Neural progenitor cell (in vitro differentiated cells): Measurements from ENCODE around the gene CPM. TPM values are rescaled to one million over a fixed set of nuclear protein-coding genes. Genes with fewer than 3 reads are reported as not detected.
"Not testable (repeated sequence)": the region's sequence is repeated elsewhere in the genome, so short reads cannot be mapped to it uniquely, and the experiment has no call there.

Source experiments
- DNase-seq: peaks from one replicate; pipeline ENCODE4 v3.0.0-alpha.2; 2016; ENCODE audit warnings: low spot score
- H2AFZ ChIP-seq: fragments of 200-600 bp; sonication (generic); replicated peaks from 2 replicates; pipeline ENCODE4 v1.6.1; 2016; ENCODE audit warnings: antibody characterized with exemption
- H3F3A ChIP-seq: fragments of 200-600 bp; sonication (generic); 2 replicates; pipeline ENCODE4 v1.6.1; 2016; ENCODE audit warnings: antibody characterized with exemption, low read depth
- H3K27ac ChIP-seq: fragments of 200-600 bp; sonication (generic); 2 replicates; pipeline ENCODE4 v1.5.1; 2016; ENCODE audit warnings: mild to moderate bottlenecking
- H3K27me3 ChIP-seq: fragments of 200-600 bp; sonication (generic); 2 replicates; pipeline ENCODE4 v1.6.1; 2016; ENCODE audit warnings: mild to moderate bottlenecking, moderate library complexity
- H3K36me3 ChIP-seq: fragments of 200-600 bp; sonication (generic); 2 replicates; pipeline ENCODE4 v1.5.1; 2016
- H3K4me1 ChIP-seq: fragments of 200-600 bp; sonication (generic); 2 replicates; pipeline ENCODE4 v1.6.1; 2016; ENCODE audit warnings: mixed run types
- H3K4me2 ChIP-seq: fragments of 200-600 bp; sonication (generic); 2 replicates; pipeline ENCODE4 v1.6.1; 2016
- H3K4me3 ChIP-seq: fragments of 200-600 bp; sonication (generic); 2 replicates; pipeline ENCODE4 v1.5.1; 2016
- H3K79me2 ChIP-seq: fragments of 200-600 bp; sonication (generic); 2 replicates; pipeline ENCODE4 v1.6.1; 2016; ENCODE audit warnings: low read depth
- H3K9ac ChIP-seq: fragments of 200-600 bp; sonication (generic); 2 replicates; pipeline ENCODE4 v1.6.1; 2016
- H3K9me3 ChIP-seq: fragments of 200-600 bp; sonication (generic); 2 replicates; pipeline ENCODE4 v1.5.1; 2016; ENCODE audit warnings: low read depth
- H4K20me1 ChIP-seq: fragments of 200-600 bp; sonication (generic); 2 replicates; pipeline ENCODE4 v1.6.1; 2016; ENCODE audit warnings: low read depth
- H3K27ac Mint-ChIP-seq: 3 replicates; pipeline ENCODE4 v1.8.0; 2021; ENCODE audit warnings: mixed read lengths
- H3K27me3 Mint-ChIP-seq: 2 replicates; pipeline ENCODE4 v1.8.0; 2022; ENCODE audit warnings: low read depth, mild to moderate bottlenecking, inconsistent platforms, moderate library complexity, mixed read lengths; ENCODE audit not compliant: insufficient read depth
- H3K36me3 Mint-ChIP-seq: 3 replicates; pipeline ENCODE4 v1.8.0; 2021; ENCODE audit warnings: mixed read lengths
- H3K4me1 Mint-ChIP-seq: 3 replicates; pipeline ENCODE4 v1.8.0; 2021; ENCODE audit warnings: mixed read lengths
- H3K4me3 Mint-ChIP-seq: 3 replicates; pipeline ENCODE4 v1.8.0; 2021; ENCODE audit warnings: mild to moderate bottlenecking, moderate library complexity, mixed read lengths
- H3K9me3 Mint-ChIP-seq: 3 replicates; pipeline ENCODE4 v1.8.0; 2020; ENCODE audit warnings: mixed read lengths
- CTCF ChIP-seq: fragments of 200-600 bp; sonication (generic); IDR thresholded peaks from 2 replicates; pipeline ENCODE4 v1.5.1; 2017; ENCODE audit warnings: antibody characterized with exemption, mild to moderate bottlenecking
- EZH2 ChIP-seq: fragments of 200-600 bp; sonication (generic); IDR thresholded peaks from 2 replicates; pipeline ENCODE4 v1.6.1; 2017; ENCODE audit warnings: antibody characterized with exemption, mild to moderate bottlenecking, moderate library complexity
- EZH2phosphoT487 ChIP-seq: fragments of 200-600 bp; sonication (generic); IDR thresholded peaks from 2 replicates; pipeline ENCODE4 v1.6.1; 2017; ENCODE audit warnings: antibody characterized with exemption
- total RNA-seq: library from RNA; depleted of rRNA; stranded (reverse); fragments of >200 nt; gene quantifications from 2 replicates; pipeline ENCODE4 v1.2.3, GENCODE V29; 2015; ENCODE audit warnings: low replicate concordance

The CPM gene
- total RNA-seq, 1 donor from 2014 or later: 0.02 TPM

- peaks cover 18% of the 10 kb centered on the region for H3F3A ChIP-seq
- H3K27me3 Mint-ChIP-seq: peaks cover 2% of the 10 kb centered on the region
- no peak overlapping the region for H2AFZ ChIP-seq
- H3K4me1 ChIP-seq: no peaks in the 10 kb centered on the region
- H3K79me2 ChIP-seq: peaks cover 11% of the 10 kb centered on the region
- H3K27ac Mint-ChIP-seq: no peak overlapping the region
- no peak overlapping the region for H3K4me3 Mint-ChIP-seq
- no peaks in the 10 kb centered on the region for H3K27me3 ChIP-seq
- H3K27ac ChIP-seq: no peak overlapping the region
- H3K36me3 Mint-ChIP-seq: peaks cover 34% of the 10 kb centered on the region
- no peaks in the 10 kb centered on the region for H4K20me1 ChIP-seq
- DNase-seq: no peak
- H3K4me1 Mint-ChIP-seq: no peaks in the 10 kb centered on the region
- H3K9me3 Mint-ChIP-seq: no peaks in the 10 kb centered on the region
- H3K9me3 ChIP-seq: no peaks in the 10 kb centered on the region
- no peak overlapping the region for H3K4me3 ChIP-seq
- H3K9ac ChIP-seq: no peak overlapping the region
- H3K36me3 ChIP-seq: peaks cover 12% of the 10 kb centered on the region
- H3K4me2 ChIP-seq: no peak overlapping the region
- no peak for TF ChIP-seq CTCF
- no peak for TF ChIP-seq EZH2
- no peak for TF ChIP-seq EZH2phosphoT487
Measured at GRCh38 chr12:68824131-68824530, 108.8 kb downstream of the CPM start.

GRCh38 chr12:68823696-68824095 is 109.3 kb downstream of the CPM start:
- H3K4me3 ChIP-seq: no peak overlapping the region
- H3K9ac ChIP-seq: no peak overlapping the region
- DNase-seq: no peak
- Mint-ChIP-seq H3K4me3 (no peak overlapping the region), H3K27ac (no peak overlapping the region), H3K4me1 (no peaks in the 10 kb centered on the region), H3K9me3 (no peaks in the 10 kb centered on the region), H3K36me3 (peaks cover 36% of the 10 kb centered on the region), H3K27me3 (peaks cover 2% of the 10 kb centered on the region)
- H3K27me3 ChIP-seq: no peaks in the 10 kb centered on the region
- H3K9me3 ChIP-seq: no peaks in the 10 kb centered on the region
- no peak for TF ChIP-seq CTCF
- TF ChIP-seq EZH2: no peak
- no peak for TF ChIP-seq EZH2phosphoT487
- H3K4me1 ChIP-seq: no peaks in the 10 kb centered on the region
- H3K27ac ChIP-seq: no peak overlapping the region
- peaks cover 16% of the 10 kb centered on the region for H3K79me2 ChIP-seq
- no peak overlapping the region for H3K4me2 ChIP-seq
- peaks cover 12% of the 10 kb centered on the region for H3K36me3 ChIP-seq
- peaks cover 14% of the 10 kb centered on the region for H3F3A ChIP-seq
- H2AFZ ChIP-seq: no peak overlapping the region
- H4K20me1 ChIP-seq: no peaks in the 10 kb centered on the region

- TF ChIP-seq CTCF: no peak
- H3K4me1 Mint-ChIP-seq: no peaks in the 10 kb centered on the region
- H3K36me3 ChIP-seq: peaks cover 16% of the 10 kb centered on the region
- no peak for DNase-seq
- peaks cover 29% of the 10 kb centered on the region for H3K79me2 ChIP-seq
- no peak overlapping the region for H3K4me3 ChIP-seq
- H3K4me1 ChIP-seq: no peaks in the 10 kb centered on the region
- no peak overlapping the region for H3K4me3 Mint-ChIP-seq
- no peak overlapping the region for H2AFZ ChIP-seq
- no peak overlapping the region for H3K9ac ChIP-seq
- H3K27me3 Mint-ChIP-seq: peaks cover 2% of the 10 kb centered on the region
- no peaks in the 10 kb centered on the region for H4K20me1 ChIP-seq
- no peak overlapping the region for H3K27ac ChIP-seq
- no peaks in the 10 kb centered on the region for H3K9me3 ChIP-seq
- H3F3A ChIP-seq: no peaks in the 10 kb centered on the region
- no peaks in the 10 kb centered on the region for H3K9me3 Mint-ChIP-seq
- H3K27ac Mint-ChIP-seq: no peak overlapping the region
- no peaks in the 10 kb centered on the region for H3K27me3 ChIP-seq
- no peak overlapping the region for H3K4me2 ChIP-seq
- peaks cover 33% of the 10 kb centered on the region for H3K36me3 Mint-ChIP-seq
Measured at GRCh38 chr12:68821357-68822188, 111.4 kb downstream of the CPM start.

- H4K20me1 ChIP-seq, H3K4me3 ChIP-seq, H3K4me3 Mint-ChIP-seq, H3K9ac ChIP-seq, H3K27me3 ChIP-seq, DNase-seq, H3K4me1 ChIP-seq, H3K4me2 ChIP-seq, H2AFZ ChIP-seq, H3F3A ChIP-seq, H3K27me3 Mint-ChIP-seq, H3K4me1 Mint-ChIP-seq, H3K9me3 ChIP-seq, H3K9me3 Mint-ChIP-seq, H3K27ac ChIP-seq, H3K27ac Mint-ChIP-seq: not testable (repeated sequence)
- H3K36me3 Mint-ChIP-seq: peaks cover 26% of the 10 kb centered on the region
- H3K79me2 ChIP-seq: peaks cover 34% of the 10 kb centered on the region
- peaks cover 20% of the 10 kb centered on the region for H3K36me3 ChIP-seq
Measured at GRCh38 chr12:68819481-68819880, 113.5 kb downstream of the CPM start.
